Measurements from ENCODE around the gene RXFP1.

GRCh38 chr4:158500054-158500453 lies 21.6 kb upstream of the RXFP1 start:
- no peak for TF ChIP-seq BHLHE40 (IDR thresholded peaks at IDR 0.05; ENCODE audit: borderline replicate concordance)
- no peak for TF ChIP-seq ZNF384 (IDR thresholded peaks at IDR 0.05)
- TF ChIP-seq FOXM1 (IDR thresholded peaks at IDR 0.05; ENCODE audit: borderline replicate concordance), result no peak
- no peak for TF ChIP-seq SP1 (IDR thresholded peaks at IDR 0.05)
- no peak for TF ChIP-seq NFRKB (IDR thresholded peaks at IDR 0.05)
- TF ChIP-seq L3MBTL2 (conservative IDR thresholded peaks at IDR 0.05), result no peak
- no peak for TF ChIP-seq FOXA1 (IDR thresholded peaks at IDR 0.05)
- no peak for TF ChIP-seq SUZ12 (IDR thresholded peaks at IDR 0.05)
- no peak for TF ChIP-seq LEF1 (IDR thresholded peaks at IDR 0.05; ENCODE audit: borderline replicate concordance)
- TF ChIP-seq TARDBP (IDR thresholded peaks at IDR 0.05), result no peak

Data from HEK293T (cell line).